Liver (tissue), 3 donors: Measurements from ENCODE around the gene ENKD1.
A peak's percentile ranks its signal among the peaks of the same experiment; 100 is the strongest.

Experiments used
- ATF3 ChIP-seq: IDR thresholded peaks from 2 replicates; pipeline ENCODE4 v1.6.1; 2016; ENCODE audit warnings: antibody characterized with exemption
- GABPA ChIP-seq, 2 donors: IDR thresholded peaks in 1 of 2; conservative IDR thresholded peaks in 1 of 2; 2 replicates each; pipeline ENCODE4 v1.6.1; 2016; ENCODE audit warnings: antibody characterized with exemption in 2 of 2, mild to moderate bottlenecking in 1 of 2, moderate library complexity in 1 of 2
- NR2F2 ChIP-seq: IDR thresholded peaks from 2 replicates; pipeline ENCODE4 v1.6.1; 2016; ENCODE audit warnings: antibody characterized with exemption
- RAD21 ChIP-seq, 2 donors: IDR thresholded peaks; 2 replicates each; pipeline ENCODE4 v1.6.1; 2016; ENCODE audit warnings: antibody characterized with exemption in 2 of 2, mild to moderate bottlenecking in 2 of 2
- REST ChIP-seq: IDR thresholded peaks from 2 replicates; pipeline ENCODE4 v1.6.1; 2016; ENCODE audit warnings: antibody characterized with exemption, mild to moderate bottlenecking
- RXRA ChIP-seq, 2 donors: IDR thresholded peaks; 2 replicates each; pipeline ENCODE4 v1.6.1; 2017 to 2018; ENCODE audit warnings: antibody characterized with exemption in 2 of 2, mild to moderate bottlenecking in 1 of 2
- TAF1 ChIP-seq: conservative IDR thresholded peaks from 2 replicates; pipeline ENCODE4 v1.6.1; 2016; ENCODE audit warnings: antibody characterized with exemption, mild to moderate bottlenecking
- YY1 ChIP-seq: IDR thresholded peaks from 2 replicates; pipeline ENCODE4 v1.6.1; 2016; ENCODE audit warnings: antibody characterized with exemption, mild to moderate bottlenecking
- TF ChIP-seq, protein P1 (sequence below): fragments of 150-350 bp; IDR thresholded peaks from 2 replicates; pipeline ENCODE4 v1.5.1; 2017; ENCODE audit warnings: improper control_type of control experiment, low read depth, low read length; ENCODE audit not compliant: missing input control
- TF ChIP-seq, protein P2 (sequence below): IDR thresholded peaks from 2 replicates; pipeline ENCODE4 v1.6.1; 2016; ENCODE audit warnings: antibody characterized with exemption
- donor health status: healthy.
- donor health status: healthy.

- TF ChIP-seq, protein P1, sequence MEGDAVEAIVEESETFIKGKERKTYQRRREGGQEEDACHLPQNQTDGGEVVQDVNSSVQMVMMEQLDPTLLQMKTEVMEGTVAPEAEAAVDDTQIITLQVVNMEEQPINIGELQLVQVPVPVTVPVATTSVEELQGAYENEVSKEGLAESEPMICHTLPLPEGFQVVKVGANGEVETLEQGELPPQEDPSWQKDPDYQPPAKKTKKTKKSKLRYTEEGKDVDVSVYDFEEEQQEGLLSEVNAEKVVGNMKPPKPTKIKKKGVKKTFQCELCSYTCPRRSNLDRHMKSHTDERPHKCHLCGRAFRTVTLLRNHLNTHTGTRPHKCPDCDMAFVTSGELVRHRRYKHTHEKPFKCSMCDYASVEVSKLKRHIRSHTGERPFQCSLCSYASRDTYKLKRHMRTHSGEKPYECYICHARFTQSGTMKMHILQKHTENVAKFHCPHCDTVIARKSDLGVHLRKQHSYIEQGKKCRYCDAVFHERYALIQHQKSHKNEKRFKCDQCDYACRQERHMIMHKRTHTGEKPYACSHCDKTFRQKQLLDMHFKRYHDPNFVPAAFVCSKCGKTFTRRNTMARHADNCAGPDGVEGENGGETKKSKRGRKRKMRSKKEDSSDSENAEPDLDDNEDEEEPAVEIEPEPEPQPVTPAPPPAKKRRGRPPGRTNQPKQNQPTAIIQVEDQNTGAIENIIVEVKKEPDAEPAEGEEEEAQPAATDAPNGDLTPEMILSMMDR = no peak
- no peak for TF ChIP-seq TAF1
- TF ChIP-seq YY1 = peak; percentile 38
- TF ChIP-seq REST = no peak
- no peak for TF ChIP-seq NR2F2
- TF ChIP-seq ATF3 = no peak
- TF ChIP-seq RAD21 (IDR thresholded peaks at IDR 0.05) = no peak
- no peak for TF ChIP-seq RXRA (IDR thresholded peaks at IDR 0.05)
- TF ChIP-seq, protein P2, sequence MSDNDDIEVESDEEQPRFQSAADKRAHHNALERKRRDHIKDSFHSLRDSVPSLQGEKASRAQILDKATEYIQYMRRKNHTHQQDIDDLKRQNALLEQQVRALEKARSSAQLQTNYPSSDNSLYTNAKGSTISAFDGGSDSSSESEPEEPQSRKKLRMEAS = no peak
- peak in 1 of 2 donors; percentile 82 for TF ChIP-seq GABPA (IDR thresholded peaks at IDR 0.05 in 1 of 2, conservative IDR thresholded peaks at IDR 0.05 in 1 of 2)
Measured at GRCh38 chr16:67659675-67660563, 6.6 kb downstream of the ENKD1 start, which contains the start of gene ACD.
